HCT116 (cell line): ENCODE data around the gene TMCO4. TPM values are rescaled to one million over a fixed set of nuclear protein-coding genes. Genes with fewer than 3 reads are reported as not detected.

Experiments used
- ATAC-seq: fragments of 200-7000 bp; cut with Tn5 transposase; 2 replicates; pipeline ENCODE4 v1.9.1; 2020; ENCODE audit warnings: mild to moderate bottlenecking, moderate library complexity
- BruUV-seq: library from RNA; stranded (reverse); fragments of 400-500 nt; replicated peaks from 2 replicates; lab custom pipeline; 2021; lab: Mats Ljungman, UMichigan
- CTCF ChIA-PET: fragments of 300-600 bp; sonication (Branson Sonifier 250); formaldehyde crosslinking; loops from one replicate; lab custom pipeline; 2021; ENCODE audit warnings: antibody characterized with exemption; lab: Charles Lee
- POLR2A ChIA-PET: fragments of 300-600, 350-600 bp; sonication (Branson Sonifier 250); formaldehyde crosslinking; loops from one replicate; lab custom pipeline; 2021; ENCODE audit warnings: antibody characterized with exemption; lab: Charles Lee
- RAD21 ChIA-PET, 2 experiments: fragments of 300-600 bp; sonication (Branson Sonifier 250); formaldehyde crosslinking; loops; one replicate each; lab custom pipeline; 2023; ENCODE audit warnings: low total read pairs in 2 of 2; ENCODE audit not compliant: uncharacterized antibody in 2 of 2, unreplicated experiment in 2 of 2, low non-redundant PET in 1 of 2; lab: Charles Lee
- DNase-seq: peaks from one replicate; pipeline ENCODE4 v3.0.0-alpha.2; 2010; ENCODE audit warnings: low read depth, low spot score
- H2AFZ ChIP-seq: fragments of 200-600 bp; shearing (Covaris generic), sonication (generic); 2 replicates; pipeline ENCODE4 v1.6.1; 2017; ENCODE audit warnings: low read depth, mixed run types, mixed read lengths, antibody characterized with exemption, low read length; ENCODE audit not compliant: poor library complexity, severe bottlenecking
- H3K27ac ChIP-seq: 2 replicates; pipeline ENCODE4 v1.5.1; 2012; ENCODE audit warnings: low read depth, low read length
- H3K27me3 ChIP-seq: fragments of 200-600 bp; sonication (generic); 2 replicates; pipeline ENCODE4 v1.6.1; 2016; ENCODE audit warnings: mixed run types, low read length, mixed read lengths; ENCODE audit not compliant: insufficient read depth
- H3K36me3 ChIP-seq, 2 experiments: fragments of 200-500 bp in 1 of 2; fragments of 200-600 bp in 1 of 2; sonication (Bioruptor generic) in 1 of 2; sonication (generic) in 1 of 2; 2 replicates each; pipeline versions ENCODE4 v1.5.1 to v1.6.1; 2014 to 2016; ENCODE audit warnings: low read length in 2 of 2, inconsistent platforms in 1 of 2, mixed read lengths in 1 of 2, mixed run types in 1 of 2; ENCODE audit not compliant: insufficient read depth in 2 of 2, control insufficient read depth in 1 of 2
- H3K4me1 ChIP-seq, 2 experiments: fragments of 200-600 bp in 1 of 2; sonication (generic) in 1 of 2; 2 replicates each; pipeline versions ENCODE4 v1.5.1 to v1.6.1; 2012 to 2017; ENCODE audit warnings: low read length in 2 of 2, inconsistent platforms in 1 of 2, mild to moderate bottlenecking in 1 of 2, mixed read lengths in 1 of 2, mixed run types in 1 of 2, moderate library complexity in 1 of 2; ENCODE audit not compliant: insufficient read depth in 2 of 2, control insufficient read depth in 1 of 2
- H3K4me2 ChIP-seq: fragments of 200-600 bp; sonication (generic); 2 replicates; pipeline ENCODE4 v1.6.1; 2017; ENCODE audit warnings: mixed run types, low read length, mixed read lengths
- H3K4me3 ChIP-seq, 2 experiments: fragments of 200-600 bp in 1 of 2; sonication (generic) in 1 of 2; replicated peaks in 1 of 2; 2 replicates each; pipeline ENCODE4 v1.5.1; 2011 to 2016; ENCODE audit warnings: low read length in 2 of 2, control low read depth in 1 of 2, low read depth in 1 of 2, mild to moderate bottlenecking in 1 of 2, mixed read lengths in 1 of 2, mixed run types in 1 of 2
- H3K79me2 ChIP-seq: fragments of 200-600 bp; sonication (generic); 2 replicates; pipeline ENCODE4 v1.6.1; 2017; ENCODE audit warnings: mild to moderate bottlenecking, mixed run types, low read length, moderate library complexity, mixed read lengths; ENCODE audit not compliant: insufficient read depth
- H3K9ac ChIP-seq: fragments of 200-600 bp; sonication (generic); 2 replicates; pipeline ENCODE4 v1.6.1; 2016; ENCODE audit warnings: low read length, mixed read lengths
- H3K9me2 ChIP-seq: fragments of 200-600 bp; sonication (generic), shearing (Covaris generic); 2 replicates; pipeline ENCODE4 v1.6.1; 2017; ENCODE audit warnings: mixed run types, mild to moderate bottlenecking, moderate library complexity; ENCODE audit not compliant: insufficient read depth
- H3K9me3 ChIP-seq, 2 experiments: fragments of 200-500 bp in 1 of 2; fragments of 200-600 bp in 1 of 2; sonication (Bioruptor generic) in 1 of 2; sonication (generic) in 1 of 2; 2 replicates each; pipeline ENCODE4 v1.6.1; 2014 to 2017; ENCODE audit warnings: low read length in 2 of 2, mixed read lengths in 2 of 2, inconsistent platforms in 1 of 2, low read depth in 1 of 2, mild to moderate bottlenecking in 1 of 2, mixed run types in 1 of 2, moderate library complexity in 1 of 2; ENCODE audit not compliant: control insufficient read depth in 1 of 2, insufficient read depth in 1 of 2
- H4K20me1 ChIP-seq: fragments of 200-600 bp; sonication (generic), shearing (Covaris generic); 2 replicates; pipeline ENCODE4 v1.6.1; 2017; ENCODE audit warnings: mixed run types, mild to moderate bottlenecking, moderate library complexity; ENCODE audit not compliant: insufficient read depth
- CBX3 ChIP-seq: IDR thresholded peaks from 2 replicates; pipeline ENCODE4 v1.6.1; 2012; ENCODE audit warnings: low read depth
- ELF1 ChIP-seq: IDR thresholded peaks from 2 replicates; pipeline ENCODE4 v1.6.1; 2012; ENCODE audit warnings: low read depth, borderline replicate concordance
- EZH2phosphoT487 ChIP-seq: fragments of 200-600 bp; IDR thresholded peaks from 2 replicates; pipeline ENCODE4 v1.6.1; 2018; ENCODE audit warnings: antibody characterized with exemption, borderline replicate concordance
- FOSL1 ChIP-seq: IDR thresholded peaks from 2 replicates; pipeline ENCODE4 v1.6.1; 2012; ENCODE audit warnings: low read depth
- JUND ChIP-seq: IDR thresholded peaks from 2 replicates; pipeline ENCODE4 v1.6.1; 2012
- POLR2A ChIP-seq: IDR thresholded peaks from 2 replicates; pipeline ENCODE4 v1.7.0; 2011; ENCODE audit warnings: borderline replicate concordance; ENCODE audit not compliant: insufficient read depth, insufficient read length; ENCODE audit errors: extremely low read depth
- SP1 ChIP-seq: IDR thresholded peaks from 2 replicates; pipeline ENCODE4 v1.6.1; 2012; ENCODE audit warnings: low read depth
- SRF ChIP-seq: IDR thresholded peaks from 2 replicates; pipeline ENCODE4 v1.6.1; 2012; ENCODE audit warnings: low read depth
- intact Hi-C: fragments of 100-400 bp; cut with micrococcal nuclease; formaldehyde crosslinking; loops from 2 replicates; pipeline ENCODE4 v1.10.0; 2022
- total RNA-seq: library from RNA; stranded (reverse); gene quantifications from one replicate; pipeline ENCODE4 v1.2.1, GENCODE V29; 2021; ENCODE audit not compliant: unreplicated experiment
- TF ChIP-seq, protein P1 (sequence below), 3 experiments: fragments of 200-600 bp in 1 of 3; sonication (generic) in 1 of 3; IDR thresholded peaks in 2 of 3; conservative IDR thresholded peaks in 1 of 3; 2 replicates each; pipeline ENCODE4 v1.5.1; 2012 to 2017; ENCODE audit warnings: low read depth in 2 of 3, low read length in 2 of 3, antibody characterized with exemption in 1 of 3, borderline replicate concordance in 1 of 3, control low read depth in 1 of 3, mild to moderate bottlenecking in 1 of 3, mixed read lengths in 1 of 3, mixed run types in 1 of 3, moderate library complexity in 1 of 3; ENCODE audit not compliant: insufficient read depth in 1 of 3
- TF ChIP-seq, protein P2 (sequence below): IDR thresholded peaks from 2 replicates; pipeline ENCODE4 v1.6.1; 2012

Gene TMCO4
- total RNA-seq, 1 experiment from 2014 or later: 12.7 TPM

DNA sequence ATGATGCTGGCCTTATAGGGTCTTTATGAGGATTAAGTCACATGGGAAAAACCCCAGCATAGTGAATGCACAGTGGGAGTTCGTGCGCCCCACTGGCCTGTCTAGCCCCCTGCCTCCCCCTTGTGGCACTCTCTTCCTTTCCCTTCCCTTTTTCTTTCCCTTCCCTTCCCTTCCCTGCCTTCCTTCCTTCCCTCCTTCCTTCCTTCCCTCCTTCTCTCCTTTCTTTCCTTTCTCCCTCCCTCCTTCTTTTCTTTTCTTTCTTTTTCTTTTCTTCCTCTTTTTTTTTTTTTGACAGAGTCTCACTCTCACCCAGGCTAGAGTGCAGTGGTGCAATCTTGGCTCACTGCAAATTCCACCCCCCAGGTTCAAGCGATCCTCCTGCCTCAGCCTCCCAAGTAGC is 96.4 kb downstream of the TMCO4 start:
- H2AFZ ChIP-seq: no peak overlapping the region
- POLR2A ChIA-PET: no interaction called here

More for the DNA sequence above, 96.4 kb downstream of the TMCO4 start:
- BruUV-seq: no TSS peak
- Histone ChIP-seq H3K4me3 (no peak overlapping the region), H3K27ac (no peak overlapping the region), H4K20me1 (no peaks in the 10 kb centered on the region), H3K9ac (no peak overlapping the region), H3K27me3 (no peaks in the 10 kb centered on the region), H3K79me2 (no peaks in the 10 kb centered on the region), H3K4me2 (no peak overlapping the region), H3K9me2 (no peaks in the 10 kb centered on the region), H3K36me3 (no peaks in the 10 kb centered on the region), H3K4me1 (peaks cover 0 to 3% of the 10 kb centered on the region in 2 experiments; a peak in 1 of 4 replicates), H3K9me3 (no peaks in the 10 kb centered on the region)
- TF ChIP-seq, protein P1, sequence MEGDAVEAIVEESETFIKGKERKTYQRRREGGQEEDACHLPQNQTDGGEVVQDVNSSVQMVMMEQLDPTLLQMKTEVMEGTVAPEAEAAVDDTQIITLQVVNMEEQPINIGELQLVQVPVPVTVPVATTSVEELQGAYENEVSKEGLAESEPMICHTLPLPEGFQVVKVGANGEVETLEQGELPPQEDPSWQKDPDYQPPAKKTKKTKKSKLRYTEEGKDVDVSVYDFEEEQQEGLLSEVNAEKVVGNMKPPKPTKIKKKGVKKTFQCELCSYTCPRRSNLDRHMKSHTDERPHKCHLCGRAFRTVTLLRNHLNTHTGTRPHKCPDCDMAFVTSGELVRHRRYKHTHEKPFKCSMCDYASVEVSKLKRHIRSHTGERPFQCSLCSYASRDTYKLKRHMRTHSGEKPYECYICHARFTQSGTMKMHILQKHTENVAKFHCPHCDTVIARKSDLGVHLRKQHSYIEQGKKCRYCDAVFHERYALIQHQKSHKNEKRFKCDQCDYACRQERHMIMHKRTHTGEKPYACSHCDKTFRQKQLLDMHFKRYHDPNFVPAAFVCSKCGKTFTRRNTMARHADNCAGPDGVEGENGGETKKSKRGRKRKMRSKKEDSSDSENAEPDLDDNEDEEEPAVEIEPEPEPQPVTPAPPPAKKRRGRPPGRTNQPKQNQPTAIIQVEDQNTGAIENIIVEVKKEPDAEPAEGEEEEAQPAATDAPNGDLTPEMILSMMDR (IDR thresholded peaks at IDR 0.05 in 2 of 3, conservative IDR thresholded peaks at IDR 0.05 in 1 of 3; ENCODE audit: borderline replicate concordance in 1 of 3, insufficient read depth in 1 of 3, low read depth in 2 of 3, low read length in 2 of 3): no peak
- TF ChIP-seq EZH2phosphoT487 (no peak), CBX3 (no peak), SRF (no peak), POLR2A (no peak), SP1 (no peak), ELF1 (no peak), FOSL1 (no peak), JUND (no peak)
- TF ChIP-seq, protein P2, sequence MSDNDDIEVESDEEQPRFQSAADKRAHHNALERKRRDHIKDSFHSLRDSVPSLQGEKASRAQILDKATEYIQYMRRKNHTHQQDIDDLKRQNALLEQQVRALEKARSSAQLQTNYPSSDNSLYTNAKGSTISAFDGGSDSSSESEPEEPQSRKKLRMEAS: no peak
- intact Hi-C loops: loop anchor here (5.0 kb wide), 1 partner anchor 41 kb away; the partner anchor contains the start of gene HTR6
- ChIA-PET CTCF (interaction anchor here (1.5 to 6.5 kb wide), 4 partner anchors 8 to 41 kb away, joined by 4 to 70 read pairs (median 25); no protein-coding TSS in a partner anchor), RAD21 (interaction anchor here in 1 of 2 experiments (1.7 kb wide), 1 partner anchor 41 kb away, joined by 8 read pairs; no protein-coding TSS in a partner anchor)
- no peak for DNase-seq
- ATAC-seq: no peak
